ENCODE data around the gene NETO2.

DNA sequence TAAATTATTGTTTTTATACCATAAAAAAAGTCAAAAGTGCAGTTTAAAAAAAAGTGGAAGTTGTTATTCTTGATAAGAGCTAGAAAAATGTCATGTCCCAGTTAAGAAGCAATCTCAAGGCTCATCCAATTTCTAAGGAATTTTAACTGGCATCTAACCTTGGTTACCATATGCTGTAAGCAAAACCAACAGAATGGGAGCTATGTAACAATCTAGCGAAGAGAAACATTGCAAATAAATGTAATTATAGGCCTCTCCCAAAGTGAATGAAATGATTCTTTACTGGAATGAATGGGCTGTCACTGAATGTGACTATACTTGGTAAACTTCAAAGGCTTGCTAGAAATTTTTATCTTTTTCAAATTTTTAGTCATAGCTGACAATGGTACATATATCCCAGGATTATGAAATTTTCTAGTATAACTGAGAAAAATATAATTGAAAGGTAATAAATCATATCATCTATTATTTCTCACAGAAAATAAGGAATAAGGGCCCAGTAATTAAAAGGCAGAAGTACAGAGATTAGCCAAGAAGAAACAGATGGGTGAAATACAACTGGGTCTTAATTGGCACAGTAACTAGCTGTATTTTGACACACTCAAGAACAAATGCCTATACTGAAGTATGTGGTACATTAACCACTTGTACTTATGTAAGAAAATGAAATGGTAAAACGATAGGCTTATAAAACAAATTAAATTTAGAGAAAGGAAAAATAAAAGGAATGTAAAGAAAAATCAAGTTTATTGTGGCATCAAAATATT, 61.5 kb downstream of the NETO2 start:
- TF ChIP-seq POLR2AphosphoS5 (IDR thresholded peaks at IDR 0.05; ENCODE audit: low read depth, low read length) (no peak), SIN3A (IDR thresholded peaks at IDR 0.05; ENCODE audit: borderline replicate concordance, insufficient read depth, low read depth, low read length) (no peak), TCF7L2 (IDR thresholded peaks at IDR 0.05; ENCODE audit: low read depth, low read length) (no peak)
- TF ChIP-seq, protein P1, sequence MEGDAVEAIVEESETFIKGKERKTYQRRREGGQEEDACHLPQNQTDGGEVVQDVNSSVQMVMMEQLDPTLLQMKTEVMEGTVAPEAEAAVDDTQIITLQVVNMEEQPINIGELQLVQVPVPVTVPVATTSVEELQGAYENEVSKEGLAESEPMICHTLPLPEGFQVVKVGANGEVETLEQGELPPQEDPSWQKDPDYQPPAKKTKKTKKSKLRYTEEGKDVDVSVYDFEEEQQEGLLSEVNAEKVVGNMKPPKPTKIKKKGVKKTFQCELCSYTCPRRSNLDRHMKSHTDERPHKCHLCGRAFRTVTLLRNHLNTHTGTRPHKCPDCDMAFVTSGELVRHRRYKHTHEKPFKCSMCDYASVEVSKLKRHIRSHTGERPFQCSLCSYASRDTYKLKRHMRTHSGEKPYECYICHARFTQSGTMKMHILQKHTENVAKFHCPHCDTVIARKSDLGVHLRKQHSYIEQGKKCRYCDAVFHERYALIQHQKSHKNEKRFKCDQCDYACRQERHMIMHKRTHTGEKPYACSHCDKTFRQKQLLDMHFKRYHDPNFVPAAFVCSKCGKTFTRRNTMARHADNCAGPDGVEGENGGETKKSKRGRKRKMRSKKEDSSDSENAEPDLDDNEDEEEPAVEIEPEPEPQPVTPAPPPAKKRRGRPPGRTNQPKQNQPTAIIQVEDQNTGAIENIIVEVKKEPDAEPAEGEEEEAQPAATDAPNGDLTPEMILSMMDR (IDR thresholded peaks at IDR 0.05): no peak
- TF ChIP-seq, protein P2, sequence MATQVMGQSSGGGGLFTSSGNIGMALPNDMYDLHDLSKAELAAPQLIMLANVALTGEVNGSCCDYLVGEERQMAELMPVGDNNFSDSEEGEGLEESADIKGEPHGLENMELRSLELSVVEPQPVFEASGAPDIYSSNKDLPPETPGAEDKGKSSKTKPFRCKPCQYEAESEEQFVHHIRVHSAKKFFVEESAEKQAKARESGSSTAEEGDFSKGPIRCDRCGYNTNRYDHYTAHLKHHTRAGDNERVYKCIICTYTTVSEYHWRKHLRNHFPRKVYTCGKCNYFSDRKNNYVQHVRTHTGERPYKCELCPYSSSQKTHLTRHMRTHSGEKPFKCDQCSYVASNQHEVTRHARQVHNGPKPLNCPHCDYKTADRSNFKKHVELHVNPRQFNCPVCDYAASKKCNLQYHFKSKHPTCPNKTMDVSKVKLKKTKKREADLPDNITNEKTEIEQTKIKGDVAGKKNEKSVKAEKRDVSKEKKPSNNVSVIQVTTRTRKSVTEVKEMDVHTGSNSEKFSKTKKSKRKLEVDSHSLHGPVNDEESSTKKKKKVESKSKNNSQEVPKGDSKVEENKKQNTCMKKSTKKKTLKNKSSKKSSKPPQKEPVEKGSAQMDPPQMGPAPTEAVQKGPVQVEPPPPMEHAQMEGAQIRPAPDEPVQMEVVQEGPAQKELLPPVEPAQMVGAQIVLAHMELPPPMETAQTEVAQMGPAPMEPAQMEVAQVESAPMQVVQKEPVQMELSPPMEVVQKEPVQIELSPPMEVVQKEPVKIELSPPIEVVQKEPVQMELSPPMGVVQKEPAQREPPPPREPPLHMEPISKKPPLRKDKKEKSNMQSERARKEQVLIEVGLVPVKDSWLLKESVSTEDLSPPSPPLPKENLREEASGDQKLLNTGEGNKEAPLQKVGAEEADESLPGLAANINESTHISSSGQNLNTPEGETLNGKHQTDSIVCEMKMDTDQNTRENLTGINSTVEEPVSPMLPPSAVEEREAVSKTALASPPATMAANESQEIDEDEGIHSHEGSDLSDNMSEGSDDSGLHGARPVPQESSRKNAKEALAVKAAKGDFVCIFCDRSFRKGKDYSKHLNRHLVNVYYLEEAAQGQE (IDR thresholded peaks at IDR 0.05; ENCODE audit: insufficient read depth in 1 of 2, low read depth in 2 of 2, low read length in 1 of 2): no peak
